Gastrocnemius medialis (tissue), 4 donors: ENCODE data around the gene SPOCD1.

Experiments
- POLR2A ChIP-seq, 2 donors: fragments of 450-650 bp; IDR thresholded peaks; one replicate each; pipeline ENCODE4 v1.6.1; 2017; ENCODE audit warnings: antibody characterized with exemption in 2 of 2, mild to moderate bottlenecking in 2 of 2, moderate library complexity in 2 of 2
- TF ChIP-seq, protein P1 (sequence below), 5 experiments: fragments of 450-650 bp in 3 of 5; fragments of 200-600 bp in 2 of 5; sonication (generic) in 2 of 5; IDR thresholded peaks in 4 of 5; conservative IDR thresholded peaks in 1 of 5; 1 replicate in 4 of 5; 2 replicates in 1 of 5; pipeline ENCODE4 v1.5.1; 2016 to 2019; ENCODE audit warnings: antibody characterized with exemption in 5 of 5, mild to moderate bottlenecking in 3 of 5, moderate library complexity in 3 of 5

DNA sequence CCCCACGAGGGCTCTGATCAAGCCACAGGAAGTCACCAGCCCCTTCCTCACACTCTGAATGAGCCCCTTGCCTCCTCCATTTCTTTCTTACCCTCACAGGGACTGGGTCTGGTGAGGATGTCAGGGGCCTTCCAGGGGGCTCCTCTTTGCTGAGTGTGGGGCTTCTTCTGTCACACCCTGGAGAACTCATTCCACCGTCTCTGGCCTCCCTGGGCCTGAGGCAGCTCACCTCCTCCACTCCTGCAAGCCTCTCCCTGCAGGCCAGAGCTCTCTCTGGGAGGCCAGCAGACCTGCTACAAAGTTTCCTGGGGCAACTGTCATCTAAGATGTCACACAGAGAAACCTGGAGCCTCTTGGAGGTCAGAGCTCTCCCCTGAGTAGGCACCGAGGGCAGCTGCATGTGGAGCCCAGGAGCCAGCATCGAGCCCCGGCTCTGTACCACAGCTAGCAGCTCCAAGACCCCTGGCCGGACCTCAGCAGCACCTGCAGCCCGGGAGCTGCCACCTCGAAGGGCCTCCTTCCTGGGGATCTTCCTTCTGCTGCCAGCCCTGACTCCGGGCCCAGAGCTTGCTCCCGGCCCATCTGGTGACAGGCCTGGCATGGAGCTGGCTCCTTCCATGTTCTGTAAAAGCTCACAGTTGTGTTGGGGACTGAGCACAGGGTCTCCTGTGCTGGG lies 1.1 kb downstream of the SPOCD1 start:
- TF ChIP-seq, protein P1, sequence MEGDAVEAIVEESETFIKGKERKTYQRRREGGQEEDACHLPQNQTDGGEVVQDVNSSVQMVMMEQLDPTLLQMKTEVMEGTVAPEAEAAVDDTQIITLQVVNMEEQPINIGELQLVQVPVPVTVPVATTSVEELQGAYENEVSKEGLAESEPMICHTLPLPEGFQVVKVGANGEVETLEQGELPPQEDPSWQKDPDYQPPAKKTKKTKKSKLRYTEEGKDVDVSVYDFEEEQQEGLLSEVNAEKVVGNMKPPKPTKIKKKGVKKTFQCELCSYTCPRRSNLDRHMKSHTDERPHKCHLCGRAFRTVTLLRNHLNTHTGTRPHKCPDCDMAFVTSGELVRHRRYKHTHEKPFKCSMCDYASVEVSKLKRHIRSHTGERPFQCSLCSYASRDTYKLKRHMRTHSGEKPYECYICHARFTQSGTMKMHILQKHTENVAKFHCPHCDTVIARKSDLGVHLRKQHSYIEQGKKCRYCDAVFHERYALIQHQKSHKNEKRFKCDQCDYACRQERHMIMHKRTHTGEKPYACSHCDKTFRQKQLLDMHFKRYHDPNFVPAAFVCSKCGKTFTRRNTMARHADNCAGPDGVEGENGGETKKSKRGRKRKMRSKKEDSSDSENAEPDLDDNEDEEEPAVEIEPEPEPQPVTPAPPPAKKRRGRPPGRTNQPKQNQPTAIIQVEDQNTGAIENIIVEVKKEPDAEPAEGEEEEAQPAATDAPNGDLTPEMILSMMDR (IDR thresholded peaks at IDR 0.05 in 4 of 5, conservative IDR thresholded peaks at IDR 0.05 in 1 of 5): no peak
- no peak for TF ChIP-seq POLR2A (IDR thresholded peaks at IDR 0.05)
